ENCODE results near the gene PDCD5. TPM values are rescaled to one million over a fixed set of nuclear protein-coding genes. Genes with fewer than 3 reads are reported as not detected.
"Not testable (repeated sequence)": the region's sequence is repeated elsewhere in the genome, so short reads cannot be mapped to it uniquely, and the experiment has no call there.

Gene PDCD5
- total RNA-seq, 1 donor from 2014 or later = 77.1 TPM

- H3K27me3 Mint-ChIP-seq (ENCODE audit: unreplicated experiment) = peaks cover 2% of the 10 kb centered on the region
- no peak overlapping the region for H3K27ac Mint-ChIP-seq (ENCODE audit: unreplicated experiment)
- H3K4me3 Mint-ChIP-seq (ENCODE audit: unreplicated experiment) = no peak overlapping the region
- DNase-seq (ENCODE audit: low spot score) = no peak
- no peaks in the 10 kb centered on the region for H3K36me3 Mint-ChIP-seq (ENCODE audit: low read depth, unreplicated experiment)
- no peaks in the 10 kb centered on the region for H3K4me1 Mint-ChIP-seq (ENCODE audit: unreplicated experiment)
- no peaks in the 10 kb centered on the region for H3K9me3 Mint-ChIP-seq (ENCODE audit: unreplicated experiment)
- TF ChIP-seq, protein P1, sequence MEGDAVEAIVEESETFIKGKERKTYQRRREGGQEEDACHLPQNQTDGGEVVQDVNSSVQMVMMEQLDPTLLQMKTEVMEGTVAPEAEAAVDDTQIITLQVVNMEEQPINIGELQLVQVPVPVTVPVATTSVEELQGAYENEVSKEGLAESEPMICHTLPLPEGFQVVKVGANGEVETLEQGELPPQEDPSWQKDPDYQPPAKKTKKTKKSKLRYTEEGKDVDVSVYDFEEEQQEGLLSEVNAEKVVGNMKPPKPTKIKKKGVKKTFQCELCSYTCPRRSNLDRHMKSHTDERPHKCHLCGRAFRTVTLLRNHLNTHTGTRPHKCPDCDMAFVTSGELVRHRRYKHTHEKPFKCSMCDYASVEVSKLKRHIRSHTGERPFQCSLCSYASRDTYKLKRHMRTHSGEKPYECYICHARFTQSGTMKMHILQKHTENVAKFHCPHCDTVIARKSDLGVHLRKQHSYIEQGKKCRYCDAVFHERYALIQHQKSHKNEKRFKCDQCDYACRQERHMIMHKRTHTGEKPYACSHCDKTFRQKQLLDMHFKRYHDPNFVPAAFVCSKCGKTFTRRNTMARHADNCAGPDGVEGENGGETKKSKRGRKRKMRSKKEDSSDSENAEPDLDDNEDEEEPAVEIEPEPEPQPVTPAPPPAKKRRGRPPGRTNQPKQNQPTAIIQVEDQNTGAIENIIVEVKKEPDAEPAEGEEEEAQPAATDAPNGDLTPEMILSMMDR (IDR thresholded peaks at IDR 0.05; ENCODE audit: unreplicated experiment) = no peak
Measured at GRCh38 chr19:32567486-32567885, 13.5 kb upstream of the PDCD5 start.

DNA sequence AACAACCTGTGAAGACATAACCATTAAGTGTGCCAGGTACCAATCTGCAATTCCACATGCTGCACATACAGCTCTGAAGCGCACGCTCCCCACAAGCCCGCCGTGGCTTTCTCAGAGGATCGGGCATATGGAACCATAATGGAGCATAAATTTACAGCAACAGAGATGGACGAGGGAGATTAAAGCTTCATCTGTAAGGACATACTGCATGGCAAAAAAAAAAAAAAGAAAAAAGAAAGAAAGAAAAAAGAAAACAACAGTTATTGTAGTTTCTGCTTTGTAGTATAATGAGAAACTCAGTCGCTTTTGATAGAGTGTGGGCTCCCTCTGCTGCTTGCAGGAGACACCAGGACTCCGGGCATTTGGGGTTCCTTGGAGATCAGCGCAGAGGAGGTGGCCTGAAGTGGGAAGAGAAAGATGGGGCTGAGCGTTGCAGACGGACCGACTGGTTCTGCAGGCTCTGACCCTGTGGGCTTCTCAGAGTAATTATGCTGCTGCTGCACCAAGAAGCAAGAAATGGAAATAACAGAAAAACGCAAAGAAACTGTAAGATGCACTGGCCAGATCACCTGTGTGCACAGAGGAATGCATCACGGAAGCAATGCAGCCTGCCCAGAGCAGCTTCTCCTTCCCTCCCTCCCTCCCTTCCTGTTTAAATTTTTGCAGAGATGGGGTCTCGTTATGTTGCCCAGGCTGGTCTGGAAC is 10.8 kb upstream of the PDCD5 start:
- no peaks in the 10 kb centered on the region for H3K36me3 Mint-ChIP-seq (ENCODE audit: low read depth, unreplicated experiment)
- no peaks in the 10 kb centered on the region for H3K4me1 Mint-ChIP-seq (ENCODE audit: unreplicated experiment)
- H3K9me3 Mint-ChIP-seq (ENCODE audit: unreplicated experiment) = no peaks in the 10 kb centered on the region
- no peak overlapping the region for H3K27ac Mint-ChIP-seq (ENCODE audit: unreplicated experiment)
- DNase-seq (ENCODE audit: low spot score) = peak; percentile 50
- peaks cover 5% of the 10 kb centered on the region for H3K27me3 Mint-ChIP-seq (ENCODE audit: unreplicated experiment)
- TF ChIP-seq, protein P1 (IDR thresholded peaks at IDR 0.05; ENCODE audit: unreplicated experiment) = no peak
- no peak overlapping the region for H3K4me3 Mint-ChIP-seq (ENCODE audit: unreplicated experiment)

DNA sequence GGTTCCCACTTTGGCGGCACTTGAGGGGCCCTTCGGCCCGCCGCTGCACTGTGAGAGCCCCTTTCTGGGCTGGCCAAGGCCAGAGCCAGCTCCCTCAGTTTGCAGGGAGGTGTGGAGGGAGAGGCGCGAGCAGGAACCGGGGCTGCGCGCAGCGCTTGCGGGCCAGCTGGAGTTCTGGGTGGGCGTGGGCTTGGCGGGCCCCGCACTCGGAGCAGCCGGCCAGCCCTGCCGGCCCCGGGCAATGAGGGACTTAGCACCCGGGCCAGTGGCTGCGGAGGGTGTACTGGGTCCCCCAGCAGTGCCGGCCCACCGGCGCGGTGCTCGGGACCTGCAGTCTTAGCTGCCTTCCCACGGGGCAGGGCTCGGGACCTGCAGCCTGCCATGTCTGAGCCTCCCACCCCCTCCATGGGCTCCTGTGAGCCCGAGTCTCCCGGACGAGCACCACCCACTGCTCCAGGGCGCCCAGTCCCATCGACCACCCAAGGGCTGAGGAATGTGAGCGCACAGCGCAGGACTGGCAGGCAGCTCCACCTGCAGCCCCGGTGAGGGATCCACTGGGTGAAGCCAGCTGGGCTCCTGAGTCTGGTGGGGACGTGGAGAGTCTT is 9.4 kb upstream of the PDCD5 start:
- H3K36me3 Mint-ChIP-seq (ENCODE audit: low read depth, unreplicated experiment); H3K27me3 Mint-ChIP-seq (ENCODE audit: unreplicated experiment); H3K4me1 Mint-ChIP-seq (ENCODE audit: unreplicated experiment); H3K27ac Mint-ChIP-seq (ENCODE audit: unreplicated experiment); DNase-seq (ENCODE audit: low spot score); H3K9me3 Mint-ChIP-seq (ENCODE audit: unreplicated experiment); H3K4me3 Mint-ChIP-seq (ENCODE audit: unreplicated experiment): not testable (repeated sequence)

DNA sequence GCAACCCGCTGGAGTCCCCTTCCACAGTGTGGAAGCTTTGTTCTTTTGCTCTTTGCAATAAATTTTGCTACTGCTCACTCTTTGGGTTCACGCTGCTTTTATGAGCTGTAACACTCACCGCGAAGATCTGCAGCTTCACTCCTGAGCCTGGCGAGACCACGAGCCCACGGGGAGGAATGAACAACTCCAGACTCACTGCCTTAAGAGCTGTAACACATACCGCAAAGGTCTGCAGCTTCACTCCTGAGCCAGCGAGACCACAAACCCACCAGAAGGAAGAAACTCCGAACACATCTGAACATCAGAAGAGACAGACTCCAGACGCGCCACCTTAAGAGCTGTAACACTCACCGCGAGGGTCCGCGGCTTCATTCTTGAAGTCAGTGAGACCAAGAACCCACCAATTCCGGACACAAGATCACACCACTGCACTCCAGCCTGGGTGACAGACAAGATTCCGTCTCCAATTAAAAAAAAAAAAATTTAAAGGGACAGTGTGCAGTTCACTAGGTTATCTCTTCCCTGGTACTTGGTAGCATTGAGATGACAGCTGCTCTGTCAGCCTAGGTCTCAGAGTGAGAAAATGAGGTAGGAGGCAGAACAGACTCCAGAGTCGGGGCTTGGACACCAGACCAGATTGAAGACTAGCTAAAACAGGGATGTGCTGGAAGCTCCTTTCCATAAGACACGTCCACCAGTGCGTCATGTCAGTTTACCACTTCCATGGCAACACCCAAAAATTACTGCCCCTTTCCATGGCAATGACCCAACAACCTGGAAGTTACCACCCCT is 8.1 kb upstream of the PDCD5 start:
- not testable (repeated sequence) for DNase-seq (ENCODE audit: low spot score); H3K4me3 Mint-ChIP-seq (ENCODE audit: unreplicated experiment); H3K27ac Mint-ChIP-seq (ENCODE audit: unreplicated experiment); H3K4me1 Mint-ChIP-seq (ENCODE audit: unreplicated experiment); H3K36me3 Mint-ChIP-seq (ENCODE audit: low read depth, unreplicated experiment); H3K27me3 Mint-ChIP-seq (ENCODE audit: unreplicated experiment); H3K9me3 Mint-ChIP-seq (ENCODE audit: unreplicated experiment)

- TF ChIP-seq, protein P1 (IDR thresholded peaks at IDR 0.05; ENCODE audit: unreplicated experiment) = no peak
- no peak for DNase-seq (ENCODE audit: low spot score)
- H3K27ac Mint-ChIP-seq (ENCODE audit: unreplicated experiment) = no peak overlapping the region
- H3K27me3 Mint-ChIP-seq (ENCODE audit: unreplicated experiment) = peaks cover 5% of the 10 kb centered on the region
- H3K9me3 Mint-ChIP-seq (ENCODE audit: unreplicated experiment) = no peaks in the 10 kb centered on the region
- no peaks in the 10 kb centered on the region for H3K36me3 Mint-ChIP-seq (ENCODE audit: low read depth, unreplicated experiment)
- no peaks in the 10 kb centered on the region for H3K4me1 Mint-ChIP-seq (ENCODE audit: unreplicated experiment)
- H3K4me3 Mint-ChIP-seq (ENCODE audit: unreplicated experiment) = no peak overlapping the region
Measured at GRCh38 chr19:32573492-32573794, 7.5 kb upstream of the PDCD5 start.

DNA sequence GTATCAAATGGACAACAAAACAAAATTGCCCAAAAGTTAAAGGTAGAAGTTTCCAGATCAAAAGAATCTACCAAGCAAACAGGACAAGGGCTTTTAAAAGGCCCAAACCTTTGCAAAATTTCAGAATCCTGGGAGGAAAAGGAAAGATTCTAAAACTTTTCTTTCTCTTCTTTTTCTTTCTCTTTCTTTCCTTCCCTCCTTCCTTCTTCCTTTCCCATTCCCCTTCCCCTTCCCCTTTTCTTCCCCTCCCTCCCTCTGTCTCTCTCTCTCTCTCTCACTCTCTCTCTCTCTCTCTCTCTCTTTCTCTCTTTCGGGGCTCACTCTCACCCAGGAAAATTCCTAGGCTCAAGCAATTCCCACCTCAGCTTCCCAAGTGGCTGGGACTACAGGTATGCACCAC is 4.2 kb upstream of the PDCD5 start:
- TF ChIP-seq, protein P1 (IDR thresholded peaks at IDR 0.05; ENCODE audit: unreplicated experiment) = no peak
- Mint-ChIP-seq H3K27me3 (ENCODE audit: unreplicated experiment) (peaks cover 2% of the 10 kb centered on the region), H3K4me3 (ENCODE audit: unreplicated experiment) (no peak overlapping the region), H3K27ac (ENCODE audit: unreplicated experiment) (no peak overlapping the region), H3K4me1 (ENCODE audit: unreplicated experiment) (no peaks in the 10 kb centered on the region), H3K36me3 (ENCODE audit: low read depth, unreplicated experiment) (no peaks in the 10 kb centered on the region), H3K9me3 (ENCODE audit: unreplicated experiment) (no peaks in the 10 kb centered on the region)
- no peak for DNase-seq (ENCODE audit: low spot score)
